ENCODE measurements around the gene ERRFI1. TPM values are rescaled to one million over a fixed set of nuclear protein-coding genes. Genes with fewer than 3 reads are reported as not detected.

Gene ERRFI1
- total RNA-seq, 5 donors from 2014 or later (not counting 1 experiment from before 2014, with no cell fraction given), result 1.5 to 3.8 (median 2.2) TPM

- peaks cover 3% of the 10 kb centered on the region for H3K9me3 ChIP-seq
- no peak overlapping the region for H3K4me3 Mint-ChIP-seq
- no peak for ATAC-seq (replicated peaks in 1 of 4)
- peaks cover 4 to 5% of the 10 kb centered on the region in 2 donors for H3K27me3 Mint-ChIP-seq
- H3K9me3 Mint-ChIP-seq, result peaks cover 1 to 6% (median 2%) of the 10 kb centered on the region in 3 donors
- H3K4me1 Mint-ChIP-seq, result no peaks in the 10 kb centered on the region
- no peak overlapping the region for H3K4me3 ChIP-seq (ENCODE audit: control insufficient read depth in 1 of 2, extremely low read depth in 1 of 2, low read length in 1 of 2)
- CTCF ChIA-PET, result no interaction called here
- H3K4me1 ChIP-seq (ENCODE audit: control insufficient read depth in 1 of 2, extremely low read depth in 1 of 2, insufficient read depth in 2 of 2, low read length in 2 of 2), result no peaks in the 10 kb centered on the region
- POLR2A ChIA-PET, result no interaction called here
- H3K27ac Mint-ChIP-seq, result no peak overlapping the region
- H3K36me3 Mint-ChIP-seq, result no peaks in the 10 kb centered on the region
- no CpG with 5 or more reads among the region's 3 CpGs for WGBS (ENCODE audit: insufficient coverage)
- no peak overlapping the region for H3K27ac ChIP-seq (ENCODE audit: low read length)
- H3K27me3 ChIP-seq (replicated peaks in 1 of 2; ENCODE audit: control insufficient read depth in 2 of 2, extremely low read depth in 1 of 2, insufficient read depth in 2 of 2, low read length in 1 of 2), result no peaks in the 10 kb centered on the region
- DNase-seq, result no peak
- no peaks in the 10 kb centered on the region for H3K36me3 ChIP-seq (ENCODE audit: control insufficient read depth in 2 of 2, extremely low read depth in 1 of 2, insufficient read depth in 1 of 2, low read length in 1 of 2)
Measured at GRCh38 chr1:8047112-8047511, 21.0 kb upstream of the ERRFI1 start.

GRCh38 chr1:8046391-8046790, 20.3 kb upstream of the ERRFI1 start:
- Mint-ChIP-seq H3K4me3 (no peak overlapping the region), H3K9me3 (peaks cover 2 to 11% (median 4%) of the 10 kb centered on the region in 3 donors), H3K4me1 (no peaks in the 10 kb centered on the region), H3K27me3 (peaks cover 4 to 5% of the 10 kb centered on the region in 2 donors), H3K36me3 (no peaks in the 10 kb centered on the region), H3K27ac (no peak overlapping the region)
- WGBS (ENCODE audit: insufficient coverage), result 99% methylated on average over 9 of the region's 12 CpGs
- Histone ChIP-seq H3K27ac (ENCODE audit: low read length) (no peak overlapping the region), H3K27me3 (replicated peaks in 1 of 2; ENCODE audit: control insufficient read depth in 2 of 2, extremely low read depth in 1 of 2, insufficient read depth in 2 of 2, low read length in 1 of 2) (no peaks in the 10 kb centered on the region), H3K4me1 (ENCODE audit: control insufficient read depth in 1 of 2, extremely low read depth in 1 of 2, insufficient read depth in 2 of 2, low read length in 2 of 2) (no peaks in the 10 kb centered on the region), H3K4me3 (ENCODE audit: control insufficient read depth in 1 of 2, extremely low read depth in 1 of 2, low read length in 1 of 2) (no peak overlapping the region), H3K36me3 (ENCODE audit: control insufficient read depth in 2 of 2, extremely low read depth in 1 of 2, insufficient read depth in 1 of 2, low read length in 1 of 2) (no peaks in the 10 kb centered on the region), H3K9me3 (peaks cover 3% of the 10 kb centered on the region)
- CTCF ChIA-PET, result no interaction called here
- POLR2A ChIA-PET, result no interaction called here
- ATAC-seq (replicated peaks in 1 of 4), result no peak
- DNase-seq, result no peak

DNA sequence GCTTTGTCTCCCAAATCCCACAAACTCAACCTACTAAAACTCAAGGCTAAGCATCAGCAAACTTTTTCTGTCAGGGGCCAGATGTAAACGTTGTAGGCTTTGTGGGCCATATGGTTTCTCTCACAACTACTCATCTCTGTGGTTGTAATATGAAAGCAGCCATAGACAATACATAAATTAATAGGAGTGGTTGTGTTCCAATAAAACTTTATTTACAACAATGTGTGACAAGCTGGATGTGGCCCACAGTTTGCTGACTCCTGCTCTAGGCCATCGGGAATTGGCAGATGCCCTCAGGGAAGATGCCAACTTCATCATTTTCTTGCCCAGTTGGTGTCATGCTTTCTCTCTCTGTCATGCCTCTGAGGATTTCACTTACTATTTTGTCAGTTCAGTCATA, 17.5 kb upstream of the ERRFI1 start:
- H3K27me3 Mint-ChIP-seq, result peaks cover 4 to 5% of the 10 kb centered on the region in 2 donors
- Histone ChIP-seq H3K4me3 (ENCODE audit: control insufficient read depth in 1 of 2, extremely low read depth in 1 of 2, low read length in 1 of 2) (no peak overlapping the region), H3K9me3 (peaks cover 3% of the 10 kb centered on the region), H3K4me1 (ENCODE audit: control insufficient read depth in 1 of 2, extremely low read depth in 1 of 2, insufficient read depth in 2 of 2, low read length in 2 of 2) (no peaks in the 10 kb centered on the region), H3K27me3 (replicated peaks in 1 of 2; ENCODE audit: control insufficient read depth in 2 of 2, extremely low read depth in 1 of 2, insufficient read depth in 2 of 2, low read length in 1 of 2) (no peaks in the 10 kb centered on the region), H3K36me3 (ENCODE audit: control insufficient read depth in 2 of 2, extremely low read depth in 1 of 2, insufficient read depth in 1 of 2, low read length in 1 of 2) (no peaks in the 10 kb centered on the region), H3K27ac (ENCODE audit: low read length) (no peak overlapping the region)
- H3K27ac Mint-ChIP-seq, result no peak overlapping the region
- 80% methylated on average over 1 of the region's 2 CpGs for WGBS (ENCODE audit: insufficient coverage)
- H3K9me3 Mint-ChIP-seq, result peaks cover 2 to 11% (median 8%) of the 10 kb centered on the region in 3 donors
- no peaks in the 10 kb centered on the region for H3K36me3 Mint-ChIP-seq
- no peaks in the 10 kb centered on the region for H3K4me1 Mint-ChIP-seq
- ChIA-PET POLR2A (no interaction called here), CTCF (no interaction called here)
- DNase-seq, result no peak
- no peak for ATAC-seq (replicated peaks in 1 of 4)
- no peak overlapping the region for H3K4me3 Mint-ChIP-seq

- Mint-ChIP-seq H3K4me1 (no peaks in the 10 kb centered on the region), H3K36me3 (no peaks in the 10 kb centered on the region), H3K27ac (no peak overlapping the region), H3K4me3 (no peak overlapping the region), H3K27me3 (peaks cover under 1 to 4% of the 10 kb centered on the region in 2 donors), H3K9me3 (peaks cover 2 to 11% (median 8%) of the 10 kb centered on the region in 3 donors)
- Histone ChIP-seq H3K4me3 (ENCODE audit: control insufficient read depth in 1 of 2, extremely low read depth in 1 of 2, low read length in 1 of 2) (no peak overlapping the region), H3K27ac (ENCODE audit: low read length) (no peak overlapping the region), H3K9me3 (peaks cover 3% of the 10 kb centered on the region), H3K36me3 (ENCODE audit: control insufficient read depth in 2 of 2, extremely low read depth in 1 of 2, insufficient read depth in 1 of 2, low read length in 1 of 2) (no peaks in the 10 kb centered on the region), H3K4me1 (ENCODE audit: control insufficient read depth in 1 of 2, extremely low read depth in 1 of 2, insufficient read depth in 2 of 2, low read length in 2 of 2) (no peaks in the 10 kb centered on the region), H3K27me3 (replicated peaks in 1 of 2; ENCODE audit: control insufficient read depth in 2 of 2, extremely low read depth in 1 of 2, insufficient read depth in 2 of 2, low read length in 1 of 2) (no peaks in the 10 kb centered on the region)
- ChIA-PET POLR2A (interaction anchor here in 1 of 2 donors (0.7 kb wide), 1 partner anchor 30 kb away, joined by 3 read pairs; no protein-coding TSS in a partner anchor), CTCF (no interaction called here)
- WGBS (ENCODE audit: insufficient coverage), result no CpG with 5 or more reads among the region's 3 CpGs
- DNase-seq (no peak), ATAC-seq (replicated peaks in 1 of 4) (no peak)
Measured at GRCh38 chr1:8042134-8042533, 16.0 kb upstream of the ERRFI1 start.

- no peak overlapping the region for H3K4me3 ChIP-seq (ENCODE audit: control insufficient read depth in 1 of 2, extremely low read depth in 1 of 2, low read length in 1 of 2)
- no peak for DNase-seq
- H3K36me3 ChIP-seq (ENCODE audit: control insufficient read depth in 2 of 2, extremely low read depth in 1 of 2, insufficient read depth in 1 of 2, low read length in 1 of 2), result no peaks in the 10 kb centered on the region
- WGBS (ENCODE audit: insufficient coverage), result no CpG with 5 or more reads among the region's 1 CpG
- no peak overlapping the region for H3K27ac Mint-ChIP-seq
- H3K9me3 Mint-ChIP-seq, result peaks cover 2 to 11% (median 8%) of the 10 kb centered on the region in 3 donors
- H3K4me3 Mint-ChIP-seq, result no peak overlapping the region
- H3K36me3 Mint-ChIP-seq, result no peaks in the 10 kb centered on the region
- no peak for ATAC-seq (replicated peaks in 1 of 4)
- no peak overlapping the region for H3K27ac ChIP-seq (ENCODE audit: low read length)
- no peaks in the 10 kb centered on the region for H3K27me3 ChIP-seq (replicated peaks in 1 of 2; ENCODE audit: control insufficient read depth in 2 of 2, extremely low read depth in 1 of 2, insufficient read depth in 2 of 2, low read length in 1 of 2)
- ChIA-PET CTCF (interaction anchor here in 1 of 2 donors (1.7 kb wide), 1 partner anchor 8 kb away, joined by 5 read pairs; no protein-coding TSS in a partner anchor), POLR2A (no interaction called here)
- no peaks in the 10 kb centered on the region for H3K4me1 ChIP-seq (ENCODE audit: control insufficient read depth in 1 of 2, extremely low read depth in 1 of 2, insufficient read depth in 2 of 2, low read length in 2 of 2)
- no peaks in the 10 kb centered on the region for H3K4me1 Mint-ChIP-seq
- peaks cover 3% of the 10 kb centered on the region for H3K9me3 ChIP-seq
- H3K27me3 Mint-ChIP-seq, result peaks cover 4% of the 10 kb centered on the region in 2 donors
Measured at GRCh38 chr1:8040586-8040985, 14.5 kb upstream of the ERRFI1 start.

GRCh38 chr1:8039071-8039470, 13.0 kb upstream of the ERRFI1 start:
- DNase-seq, result no peak
- no peaks in the 10 kb centered on the region for H3K36me3 ChIP-seq (ENCODE audit: control insufficient read depth in 2 of 2, extremely low read depth in 1 of 2, insufficient read depth in 1 of 2, low read length in 1 of 2)
- Mint-ChIP-seq H3K27ac (no peak overlapping the region), H3K36me3 (no peaks in the 10 kb centered on the region), H3K9me3 (peaks cover 2 to 11% (median 8%) of the 10 kb centered on the region in 3 donors), H3K4me1 (no peaks in the 10 kb centered on the region), H3K4me3 (no peak overlapping the region), H3K27me3 (peaks cover 2 to 4% of the 10 kb centered on the region in 2 donors)
- WGBS (ENCODE audit: insufficient coverage), result no CpG with 5 or more reads among the region's 2 CpGs
- no peak overlapping the region for H3K27ac ChIP-seq (ENCODE audit: low read length)
- no peaks in the 10 kb centered on the region for H3K27me3 ChIP-seq (replicated peaks in 1 of 2; ENCODE audit: control insufficient read depth in 2 of 2, extremely low read depth in 1 of 2, insufficient read depth in 2 of 2, low read length in 1 of 2)
- peaks cover 3% of the 10 kb centered on the region for H3K9me3 ChIP-seq
- H3K4me1 ChIP-seq (ENCODE audit: control insufficient read depth in 1 of 2, extremely low read depth in 1 of 2, insufficient read depth in 2 of 2, low read length in 2 of 2), result no peaks in the 10 kb centered on the region
- H3K4me3 ChIP-seq (ENCODE audit: control insufficient read depth in 1 of 2, extremely low read depth in 1 of 2, low read length in 1 of 2), result no peak overlapping the region
- ATAC-seq (replicated peaks in 1 of 4), result no peak
- CTCF ChIA-PET, result no interaction called here
- POLR2A ChIA-PET, result no interaction called here

DNA sequence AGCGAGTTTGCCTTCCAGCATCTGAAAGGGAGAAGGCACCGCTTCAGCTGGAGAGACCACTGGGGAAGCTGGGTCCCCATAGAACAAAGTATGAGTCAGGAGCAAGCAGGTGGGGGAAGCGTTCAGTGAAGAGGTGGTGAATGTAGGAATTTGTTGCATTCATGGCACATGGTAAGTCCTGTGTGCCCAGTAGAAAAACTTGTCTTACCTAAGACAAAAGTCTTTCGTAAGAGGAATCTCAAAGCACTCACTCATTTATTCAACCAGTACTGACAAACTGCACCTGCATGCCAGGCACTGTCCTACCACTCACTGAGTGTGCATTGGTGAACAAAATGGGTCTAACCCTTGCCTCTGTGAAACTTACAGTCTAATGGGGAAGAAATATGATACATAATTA, 9.2 kb upstream of the ERRFI1 start:
- H3K4me1 ChIP-seq (ENCODE audit: control insufficient read depth in 1 of 2, extremely low read depth in 1 of 2, insufficient read depth in 2 of 2, low read length in 2 of 2), result no peaks in the 10 kb centered on the region
- CTCF ChIA-PET, result no interaction called here
- WGBS (ENCODE audit: insufficient coverage), result 94% methylated on average over 3 of the region's 4 CpGs

More for the DNA sequence above, 9.2 kb upstream of the ERRFI1 start:
- Mint-ChIP-seq H3K36me3 (no peaks in the 10 kb centered on the region), H3K27me3 (peaks cover 2 to 4% of the 10 kb centered on the region in 2 donors), H3K9me3 (no peaks in the 10 kb centered on the region), H3K27ac (no peak overlapping the region), H3K4me3 (no peak overlapping the region), H3K4me1 (no peaks in the 10 kb centered on the region)
- DNase-seq (no peak), ATAC-seq (replicated peaks in 1 of 4) (no peak)
- no peaks in the 10 kb centered on the region for H3K36me3 ChIP-seq (ENCODE audit: control insufficient read depth in 2 of 2, extremely low read depth in 1 of 2, insufficient read depth in 1 of 2, low read length in 1 of 2)
- POLR2A ChIA-PET, result no interaction called here
- H3K9me3 ChIP-seq, result no peaks in the 10 kb centered on the region
- H3K27me3 ChIP-seq (replicated peaks in 1 of 2; ENCODE audit: control insufficient read depth in 2 of 2, extremely low read depth in 1 of 2, insufficient read depth in 2 of 2, low read length in 1 of 2), result peaks cover 0 to 1% of the 10 kb centered on the region in 2 experiments
- no peak overlapping the region for H3K4me3 ChIP-seq (ENCODE audit: control insufficient read depth in 1 of 2, extremely low read depth in 1 of 2, low read length in 1 of 2)
- H3K27ac ChIP-seq (ENCODE audit: low read length), result no peak overlapping the region
